ENCODE data around the gene TSHZ1.

DNA sequence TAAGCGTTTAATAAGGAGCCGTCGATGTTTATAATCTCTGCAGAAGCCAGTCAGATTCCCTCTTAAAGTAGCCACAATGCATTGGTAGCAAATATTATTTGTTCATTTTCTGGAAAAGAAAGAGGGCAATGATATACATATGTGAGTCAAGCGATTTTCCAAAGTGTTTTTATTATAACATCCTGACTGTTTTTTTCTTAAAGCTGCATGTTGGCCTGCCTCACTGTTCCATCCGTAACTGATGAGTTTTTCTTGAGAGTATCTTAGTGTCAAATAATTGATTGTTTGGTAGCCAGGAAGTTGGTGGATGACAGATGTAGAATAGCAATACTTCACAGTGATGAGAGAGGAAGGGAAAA is 3.7 kb downstream of the TSHZ1 start:
- TF ChIP-seq EZH2 (IDR thresholded peaks at IDR 0.05; ENCODE audit: insufficient read depth, poor library complexity, severe bottlenecking) (no peak), EZH2phosphoT487 (IDR thresholded peaks at IDR 0.05; ENCODE audit: insufficient read depth, low read depth) (no peak)
